HEK293T (cell line): ENCODE results near the gene JMJD7.

ENCODE experiments used
- CTCF ChIA-PET: fragments of 350-600 bp; formaldehyde crosslinking; extraction: SDS; loops from one replicate; lab custom pipeline; 2021; ENCODE audit warnings: antibody characterized with exemption, inconsistent platforms; lab: Yijun Ruan, JAX
- POLR2A ChIA-PET: fragments of 350-600 bp; formaldehyde crosslinking; extraction: SDS; loops from one replicate; lab custom pipeline; 2020; ENCODE audit warnings: antibody characterized with exemption, inconsistent platforms; lab: Yijun Ruan, JAX
- DNase-seq: peaks from one replicate; pipeline ENCODE4 v3.0.0; 2012; ENCODE audit warnings: mixed read lengths; ENCODE audit errors: extremely low spot score
- ARNT ChIP-seq: fragments of 450-650 bp; IDR thresholded peaks from 2 replicates; pipeline ENCODE4 v1.6.1; 2017; ENCODE audit warnings: mild to moderate bottlenecking
- BHLHE40 ChIP-seq: fragments of 450-650 bp; IDR thresholded peaks from 2 replicates; pipeline ENCODE4 v1.6.1; 2016; ENCODE audit warnings: mild to moderate bottlenecking, moderate library complexity, borderline replicate concordance
- CTBP1 ChIP-seq: fragments of 450-650 bp; IDR thresholded peaks from 2 replicates; pipeline ENCODE4 v1.6.1; 2016; ENCODE audit warnings: borderline replicate concordance
- ELF4 ChIP-seq: fragments of 450-650 bp; IDR thresholded peaks from 2 replicates; pipeline ENCODE4 v1.6.1; 2017; ENCODE audit warnings: antibody characterized with exemption
- FOXA1 ChIP-seq: fragments of 450-650 bp; IDR thresholded peaks from 2 replicates; pipeline ENCODE4 v1.6.1; 2016; ENCODE audit warnings: mild to moderate bottlenecking
- FOXK2 ChIP-seq: fragments of 450-650 bp; IDR thresholded peaks from 2 replicates; pipeline ENCODE4 v1.6.1; 2016; ENCODE audit warnings: mild to moderate bottlenecking
- FOXM1 ChIP-seq: fragments of 450-650 bp; IDR thresholded peaks from 2 replicates; pipeline ENCODE4 v1.6.1; 2017; ENCODE audit warnings: mild to moderate bottlenecking, borderline replicate concordance
- HDGF ChIP-seq: fragments of 450-650 bp; IDR thresholded peaks from 2 replicates; pipeline ENCODE4 v1.6.1; 2017; ENCODE audit warnings: antibody characterized with exemption, borderline replicate concordance
- L3MBTL2 ChIP-seq: fragments of 450-650 bp; conservative IDR thresholded peaks from 2 replicates; pipeline ENCODE4 v1.6.1; 2016; ENCODE audit warnings: mild to moderate bottlenecking
- LEF1 ChIP-seq: fragments of 450-650 bp; IDR thresholded peaks from 2 replicates; pipeline ENCODE4 v1.6.1; 2017; ENCODE audit warnings: mild to moderate bottlenecking, borderline replicate concordance
- NFRKB ChIP-seq: fragments of 450-650 bp; IDR thresholded peaks from 2 replicates; pipeline ENCODE4 v1.6.1; 2016; ENCODE audit warnings: mild to moderate bottlenecking, moderate library complexity
- SP1 ChIP-seq: fragments of 450-650 bp; IDR thresholded peaks from 2 replicates; pipeline ENCODE4 v1.6.1; 2017
- SUZ12 ChIP-seq: fragments of 450-650 bp; IDR thresholded peaks from 2 replicates; pipeline ENCODE4 v1.6.1; 2016; ENCODE audit warnings: mild to moderate bottlenecking
- TARDBP ChIP-seq: fragments of 450-650 bp; IDR thresholded peaks from 2 replicates; pipeline ENCODE4 v1.6.1; 2016
- ZNF384 ChIP-seq: fragments of 450-650 bp; IDR thresholded peaks from 2 replicates; pipeline ENCODE4 v1.6.1; 2016
- TF ChIP-seq, protein P1 (sequence below): fragments of 450-650 bp; IDR thresholded peaks from 2 replicates; pipeline ENCODE4 v1.6.1; 2016

The JMJD7 gene

DNA sequence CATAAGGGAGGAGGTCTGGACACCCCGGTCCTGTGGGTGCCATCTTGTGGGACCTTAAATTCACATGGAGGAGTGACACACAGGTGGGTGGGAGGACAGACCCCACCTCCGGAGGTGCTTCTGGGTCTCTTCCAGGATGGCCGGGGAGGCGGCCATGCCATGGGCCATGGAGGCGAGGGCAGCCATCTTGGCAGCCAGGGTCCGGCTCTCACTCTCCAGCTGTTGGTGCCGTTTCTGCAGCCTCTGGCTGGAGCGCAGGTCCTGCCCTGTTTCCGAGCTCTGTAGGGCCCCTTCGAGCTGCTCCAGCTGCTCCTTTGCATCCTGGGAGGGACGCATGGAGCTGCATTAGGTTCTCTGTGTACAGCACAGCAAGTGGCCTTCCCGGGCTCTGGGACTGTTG is 46.8 kb downstream of the JMJD7 start:
- TF ChIP-seq, protein P1, sequence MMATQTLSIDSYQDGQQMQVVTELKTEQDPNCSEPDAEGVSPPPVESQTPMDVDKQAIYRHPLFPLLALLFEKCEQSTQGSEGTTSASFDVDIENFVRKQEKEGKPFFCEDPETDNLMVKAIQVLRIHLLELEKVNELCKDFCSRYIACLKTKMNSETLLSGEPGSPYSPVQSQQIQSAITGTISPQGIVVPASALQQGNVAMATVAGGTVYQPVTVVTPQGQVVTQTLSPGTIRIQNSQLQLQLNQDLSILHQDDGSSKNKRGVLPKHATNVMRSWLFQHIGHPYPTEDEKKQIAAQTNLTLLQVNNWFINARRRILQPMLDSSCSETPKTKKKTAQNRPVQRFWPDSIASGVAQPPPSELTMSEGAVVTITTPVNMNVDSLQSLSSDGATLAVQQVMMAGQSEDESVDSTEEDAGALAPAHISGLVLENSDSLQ = no peak
- TF ChIP-seq FOXA1 (no peak), TARDBP (no peak), SP1 (no peak), LEF1 (no peak)
- CTCF ChIA-PET = no interaction called here

DNA sequence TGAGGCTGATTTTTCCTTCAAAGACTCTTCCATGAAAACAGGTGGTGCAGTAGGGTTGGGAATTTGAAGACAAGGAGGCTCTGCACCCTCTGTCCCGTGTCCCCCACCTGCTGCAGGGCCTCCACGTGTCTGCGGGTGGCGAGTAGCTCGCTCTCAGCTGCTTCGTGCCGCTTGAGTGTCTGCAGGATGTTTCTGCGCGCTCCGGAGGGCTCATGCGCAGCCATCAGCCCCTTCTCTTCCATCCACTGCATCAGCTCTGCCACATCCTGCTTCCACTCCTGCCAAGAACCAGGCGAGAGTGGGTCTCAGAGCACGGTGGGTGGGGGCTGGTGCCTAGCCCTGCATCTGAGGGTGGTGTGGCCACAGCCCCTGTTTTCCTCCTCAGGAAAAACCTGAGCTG is 48.1 kb downstream of the JMJD7 start:
- ChIA-PET CTCF (no interaction called here), POLR2A (no interaction called here)
- no peak for TF ChIP-seq SUZ12
- TF ChIP-seq FOXA1 = no peak
- TF ChIP-seq NFRKB = no peak
- TF ChIP-seq, protein P1 = no peak
- TF ChIP-seq L3MBTL2 = no peak
- no peak for TF ChIP-seq ARNT
- no peak for TF ChIP-seq SP1
- TF ChIP-seq BHLHE40 = no peak
- TF ChIP-seq HDGF = no peak
- TF ChIP-seq TARDBP = no peak
- no peak for DNase-seq

More for the DNA sequence above, 46.8 kb downstream of the JMJD7 start:
- no peak for DNase-seq
- POLR2A ChIA-PET = no interaction called here

DNA sequence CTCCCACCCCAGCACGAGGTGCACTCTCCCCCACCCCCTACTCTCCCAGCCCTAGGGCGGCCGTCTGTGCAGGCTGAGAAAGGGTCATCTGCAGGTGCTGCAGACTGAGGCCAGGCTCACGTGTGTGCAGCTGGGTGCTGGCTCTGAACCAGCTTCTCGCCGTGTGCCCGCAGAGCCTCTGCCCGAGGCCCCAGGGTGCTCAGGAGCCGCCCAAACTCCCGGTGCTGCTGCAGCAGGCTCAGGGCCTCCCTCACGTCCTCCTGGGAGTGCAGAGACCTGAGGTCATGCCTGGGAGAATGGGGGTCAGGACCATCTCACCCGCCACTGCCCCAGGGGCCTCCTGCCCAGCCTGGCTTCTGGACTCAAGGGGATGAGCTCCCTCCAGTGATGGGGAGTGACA is 48.8 kb downstream of the JMJD7 start:
- ChIA-PET CTCF (no interaction called here), POLR2A (no interaction called here)
- TF ChIP-seq TARDBP (no peak), BHLHE40 (no peak), SUZ12 (no peak), ELF4 (no peak), FOXA1 (no peak), L3MBTL2 (no peak), LEF1 (no peak), FOXK2 (no peak), ARNT (no peak), SP1 (no peak), NFRKB (no peak), HDGF (no peak), FOXM1 (no peak), CTBP1 (no peak), ZNF384 (no peak)
- TF ChIP-seq, protein P1 = no peak
- DNase-seq = no peak

DNA sequence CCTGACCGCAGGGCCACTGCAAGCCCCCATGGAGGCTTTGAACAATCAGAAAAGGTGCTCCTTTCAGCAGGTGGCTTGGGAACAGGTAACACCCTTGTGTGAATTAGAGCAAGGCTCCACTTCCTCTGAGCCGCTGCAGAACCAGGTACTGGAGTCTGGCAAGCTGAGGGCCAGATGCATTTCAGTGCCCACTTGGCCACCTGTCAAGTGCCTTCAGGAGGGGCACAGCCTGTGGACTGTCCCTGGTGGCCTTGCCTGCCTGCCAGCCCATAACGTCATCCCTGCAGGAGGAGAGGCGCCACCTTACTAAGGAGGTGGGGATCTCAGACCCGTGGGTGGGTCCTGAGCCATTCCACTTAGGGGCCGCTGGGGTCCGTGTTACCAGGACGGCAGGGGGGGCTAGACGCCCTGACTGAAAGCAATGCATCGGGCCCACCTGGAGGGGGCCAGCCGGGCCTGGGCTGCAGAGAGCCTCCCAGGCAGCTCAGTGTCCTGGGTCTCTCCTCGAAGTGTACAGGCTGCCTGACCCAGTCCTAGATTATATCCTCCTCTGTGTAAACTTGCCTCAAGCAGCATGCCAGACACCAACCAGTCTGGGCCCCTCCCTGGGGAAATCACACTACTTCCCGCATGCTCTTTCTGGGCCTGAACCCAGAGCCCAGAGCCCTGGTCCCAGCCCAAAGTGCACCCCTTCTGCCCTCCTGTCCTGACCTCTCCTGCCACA is 49.9 kb downstream of the JMJD7 start:
- no peak for TF ChIP-seq SUZ12
- TF ChIP-seq TARDBP = no peak
- TF ChIP-seq LEF1 = no peak
- TF ChIP-seq SP1 = no peak
- ChIA-PET POLR2A (no interaction called here), CTCF (interaction anchor here (0.5 kb wide), 1 partner anchor 18 kb away, joined by 3 read pairs; no protein-coding TSS in a partner anchor)
- no peak for DNase-seq

DNA sequence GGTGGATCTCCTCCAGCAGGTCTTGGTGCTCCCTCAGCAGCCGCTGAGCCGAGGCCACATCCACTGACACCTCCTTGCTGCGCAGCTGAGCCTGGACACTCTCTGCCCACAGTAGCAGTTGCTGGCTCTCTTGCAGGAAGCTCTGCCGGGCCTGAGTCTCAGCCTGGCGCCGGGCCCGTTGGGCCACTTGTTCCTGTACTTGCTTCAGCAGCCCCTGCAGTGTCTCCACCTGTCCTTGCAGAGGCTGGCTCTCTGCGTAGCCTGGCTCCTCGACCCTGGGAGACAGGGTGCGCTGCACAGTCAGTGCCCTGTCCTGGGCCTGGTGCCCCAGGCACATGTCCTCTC is 50.4 kb downstream of the JMJD7 start:
- POLR2A ChIA-PET = no interaction called here
- CTCF ChIA-PET = no interaction called here
- no peak for DNase-seq
- no peak for TF ChIP-seq ARNT

DNA sequence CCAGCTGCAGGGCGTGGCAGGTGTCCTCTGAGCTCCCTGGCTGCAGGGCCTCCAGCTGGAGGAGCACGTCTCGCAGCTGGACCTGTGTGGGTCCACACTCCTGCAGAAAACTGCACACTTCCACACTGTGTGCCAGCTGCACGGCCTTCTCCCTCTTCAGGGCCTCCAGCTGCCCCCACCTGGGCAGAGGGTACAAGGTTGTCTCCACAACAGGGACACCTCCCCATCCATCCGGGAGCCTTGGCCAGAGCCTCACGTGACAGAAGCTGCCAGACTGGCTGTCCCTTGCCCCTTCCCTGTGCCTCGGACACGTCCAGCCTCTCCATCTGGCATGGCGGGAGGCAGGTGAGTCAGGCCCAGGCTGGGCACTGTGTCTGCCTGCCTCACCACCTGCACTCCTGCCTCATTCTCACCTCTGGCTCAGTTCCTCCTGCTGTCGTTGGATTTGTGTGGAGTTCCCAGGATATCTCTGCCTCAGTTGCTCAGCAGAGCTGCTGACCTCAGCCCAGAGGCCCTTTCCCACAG is 51.5 kb downstream of the JMJD7 start:
- ChIA-PET POLR2A (no interaction called here), CTCF (no interaction called here)

More for the DNA sequence above, 51.5 kb downstream of the JMJD7 start:
- no peak for DNase-seq
- no peak for TF ChIP-seq FOXK2
- TF ChIP-seq, protein P1 = no peak
- no peak for TF ChIP-seq BHLHE40
- TF ChIP-seq ARNT = no peak
- no peak for TF ChIP-seq TARDBP
- no peak for TF ChIP-seq LEF1
- TF ChIP-seq SUZ12 = no peak
- no peak for TF ChIP-seq FOXM1
